Activated CD4-positive, alpha-beta T cell treated with anti-CD3 and anti-CD28 coated beads, Interleukin-2, Interleukin-4, amounts not matched to agents 100 ng/mL and 50 ng/mL, durations not matched to agents 16 hours and 8 hours (primary cell): ENCODE results near the gene SEC14L1.
"Not testable (repeated sequence)": the region's sequence is repeated elsewhere in the genome, so short reads cannot be mapped to it uniquely, and the experiment has no call there.

Source experiments
- DNase-seq: peaks from one replicate; pipeline ENCODE4 v3.0.0-alpha.2; 2020; ENCODE audit warnings: low spot score

The SEC14L1 gene

GRCh38 chr17:77141846-77142449 lies 1.2 kb downstream of the SEC14L1 start:
- DNase-seq: no peak

DNA sequence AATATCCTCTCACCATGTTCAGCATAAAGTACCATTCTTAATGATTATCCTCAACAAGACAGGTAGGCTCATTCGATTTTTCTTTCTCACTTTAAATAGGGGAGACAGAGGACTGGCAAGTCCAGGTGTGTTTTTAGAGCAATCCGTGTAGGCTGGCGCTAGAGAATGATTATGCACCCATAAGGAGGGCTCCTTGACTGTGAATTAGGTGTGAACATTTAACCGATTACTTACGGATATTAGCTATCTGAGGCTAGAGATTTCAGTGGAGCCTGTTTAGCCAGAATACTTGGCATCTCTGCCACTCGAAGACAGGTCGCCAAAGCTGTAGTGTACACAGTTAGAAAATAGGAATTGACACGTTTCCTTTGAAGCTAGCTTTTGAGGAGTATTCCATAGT lies 1.9 kb downstream of the SEC14L1 start:
- DNase-seq: no peak

GRCh38 chr17:77143306-77143705 lies 2.5 kb downstream of the SEC14L1 start:
- DNase-seq: no peak

DNA sequence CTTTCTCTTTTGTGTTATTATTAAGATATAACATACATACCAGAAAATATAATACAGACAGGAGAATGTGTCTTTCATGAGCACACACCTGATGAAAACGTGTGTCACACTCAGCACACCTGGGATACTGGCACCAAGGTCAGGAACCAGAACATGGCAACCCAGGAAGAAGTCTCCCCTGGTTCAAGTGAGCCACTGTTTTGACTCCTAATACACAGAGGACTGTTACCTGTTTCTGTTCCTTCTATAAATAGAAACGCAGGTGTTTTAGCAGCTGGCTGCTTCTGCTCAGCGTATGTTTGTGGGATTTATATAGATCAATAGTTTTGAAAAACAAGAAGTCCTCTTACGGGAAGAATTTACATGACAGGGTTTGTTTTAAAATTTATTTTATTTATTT lies 3.5 kb downstream of the SEC14L1 start:
- DNase-seq: no peak

DNA sequence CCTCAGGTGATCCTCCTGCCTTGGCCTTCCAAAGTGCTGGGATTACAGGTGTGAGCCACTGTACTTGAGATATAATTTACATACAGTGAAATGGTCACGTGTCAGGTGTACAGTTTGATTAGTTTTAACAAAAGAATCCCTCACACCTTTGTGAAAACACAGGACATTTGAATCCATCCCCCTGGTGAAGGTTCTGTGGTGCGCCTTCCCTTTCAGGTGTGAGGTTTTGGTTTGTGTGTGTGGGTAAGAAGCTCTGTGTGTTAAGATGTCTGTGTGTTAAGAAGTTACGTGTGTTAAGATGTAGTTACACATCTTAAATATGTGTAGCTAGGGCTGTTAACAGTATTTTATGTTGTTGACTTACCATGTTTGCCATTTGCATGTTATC lies 4.4 kb downstream of the SEC14L1 start:
- DNase-seq: no peak

GRCh38 chr17:77145612-77146245 lies 5.0 kb downstream of the SEC14L1 start:
- DNase-seq: no peak

- no peak for DNase-seq
Observed at GRCh38 chr17:77146246-77146632, 5.5 kb downstream of the SEC14L1 start.

- no peak for DNase-seq
Observed at GRCh38 chr17:77146882-77147281, 6.1 kb downstream of the SEC14L1 start.

DNA sequence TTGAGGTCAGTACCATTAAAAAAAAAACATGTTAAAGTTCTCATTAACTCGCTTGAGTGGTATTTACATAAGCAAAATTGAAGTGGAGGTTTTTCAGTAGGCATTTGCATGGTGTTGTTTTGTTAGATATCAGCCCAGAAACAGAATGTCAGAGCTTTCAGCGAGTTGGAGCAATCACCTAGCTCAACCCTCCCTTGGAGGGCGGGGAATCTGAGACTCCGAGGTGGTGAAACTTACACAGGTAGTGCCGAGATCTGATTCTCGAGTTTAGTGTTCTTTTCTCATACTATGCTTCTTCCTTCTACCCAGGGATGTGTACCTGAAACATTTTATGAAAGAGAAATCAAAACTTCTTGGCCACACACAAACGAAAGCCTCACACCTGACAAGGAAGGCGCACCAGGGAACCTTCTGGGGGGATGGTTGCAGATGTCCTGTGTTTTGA lies 6.6 kb downstream of the SEC14L1 start:
- no peak for DNase-seq

DNA sequence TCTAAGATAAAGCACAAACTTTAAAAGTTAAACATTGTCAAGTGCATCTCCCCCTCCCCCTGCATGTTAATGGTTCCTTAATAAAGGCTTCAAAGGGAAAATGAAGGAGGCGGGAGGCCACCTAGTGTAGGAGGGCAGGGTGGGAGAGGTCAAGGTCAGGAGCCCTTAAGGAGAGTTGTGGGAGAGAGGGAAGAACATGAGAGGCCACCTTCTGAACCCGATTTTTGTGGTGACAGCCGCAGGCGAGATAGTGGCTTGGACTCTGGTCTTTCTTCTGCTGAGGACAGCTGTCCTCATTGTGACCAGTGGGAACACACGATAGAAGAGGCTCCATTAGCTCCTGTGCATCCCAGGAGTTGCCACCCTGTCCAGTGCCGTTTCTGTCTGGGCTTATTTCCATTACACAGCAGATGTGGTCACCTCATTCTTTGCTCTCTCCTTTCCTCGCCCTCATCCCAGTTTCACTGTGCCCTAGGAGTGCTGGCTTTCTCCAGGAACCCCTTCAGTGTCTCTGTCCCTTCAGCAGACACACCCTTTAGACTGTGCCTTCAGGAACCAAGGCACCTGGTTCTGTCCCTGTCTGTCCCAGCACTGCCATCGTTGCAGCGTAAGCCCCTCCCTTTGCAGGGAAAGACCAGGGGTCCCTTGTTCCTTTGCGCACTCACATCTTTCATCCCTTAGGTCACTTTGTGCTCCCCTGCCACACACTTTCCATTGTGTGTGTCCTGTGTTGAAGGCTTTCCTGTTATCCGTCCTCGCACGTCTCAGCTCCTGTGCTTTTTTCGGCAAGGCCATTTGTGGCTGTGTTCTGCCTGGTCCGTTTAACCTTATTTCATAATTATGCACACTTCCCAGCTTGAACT lies 7.5 kb downstream of the SEC14L1 start:
- DNase-seq: no peak

GRCh38 chr17:77148940-77149510 lies 8.3 kb downstream of the SEC14L1 start:
- no peak for DNase-seq

DNA sequence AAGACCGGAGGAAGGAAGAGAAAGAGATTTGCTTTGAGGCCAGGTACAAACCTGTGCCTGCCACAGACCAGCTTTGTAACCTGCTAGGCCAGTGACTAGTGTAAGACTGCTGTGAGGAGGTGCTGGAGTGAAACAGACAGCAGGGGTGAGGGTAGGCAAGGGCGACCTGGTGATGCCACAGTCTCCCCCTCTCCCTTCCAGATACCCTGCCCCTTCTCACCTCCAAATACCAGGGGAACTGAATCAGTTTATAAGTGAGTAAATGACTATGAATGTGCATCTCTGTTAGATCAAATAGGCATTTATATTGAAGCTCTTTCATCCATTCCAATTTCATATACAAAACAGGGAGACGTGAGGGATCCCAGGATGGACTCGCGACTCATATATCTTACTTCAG lies 9.4 kb downstream of the SEC14L1 start:
- no peak for DNase-seq

DNA sequence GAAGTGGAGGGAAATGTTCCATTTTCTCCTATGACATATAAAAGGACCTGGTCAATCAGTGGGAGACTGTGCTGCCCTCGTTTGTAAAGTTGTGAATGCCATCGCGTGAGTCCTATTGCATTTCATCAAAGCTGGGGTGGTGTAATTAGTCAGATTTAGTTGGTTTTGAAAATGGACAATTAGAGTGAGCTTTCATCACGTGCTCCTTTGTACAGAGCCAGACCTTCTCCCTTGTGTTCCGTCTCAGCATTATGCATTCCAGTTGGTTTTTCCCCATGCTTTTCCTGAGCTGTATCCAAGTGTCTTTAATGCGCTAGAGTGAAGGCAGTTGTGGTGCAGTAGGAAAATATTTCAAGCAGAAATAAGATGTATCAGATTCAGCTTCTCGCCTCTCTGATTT lies 10.4 kb downstream of the SEC14L1 start:
- no peak for DNase-seq

- not testable (repeated sequence) for DNase-seq
Observed at GRCh38 chr17:77152056-77152455, 11.3 kb downstream of the SEC14L1 start.

DNA sequence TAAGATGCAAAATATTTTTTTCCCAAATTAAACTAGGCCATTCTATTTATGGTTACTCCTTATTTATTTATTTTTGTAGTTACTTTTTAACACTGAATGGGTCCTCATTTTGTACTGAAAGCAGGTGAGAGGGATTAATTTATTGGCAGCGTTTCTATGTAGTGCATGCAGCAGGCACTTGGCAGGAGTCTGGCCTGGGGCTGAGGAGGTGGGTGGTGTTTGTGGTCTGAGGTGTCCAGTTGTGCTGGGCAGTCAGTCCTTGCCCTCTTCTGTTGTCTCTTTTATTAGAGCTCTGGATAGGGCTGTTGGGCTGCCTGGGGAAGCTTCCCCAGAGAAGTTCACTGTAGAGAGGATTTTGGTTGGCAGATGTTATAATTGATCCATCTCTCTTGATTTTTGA lies 12.7 kb downstream of the SEC14L1 start:
- DNase-seq: no peak

DNA sequence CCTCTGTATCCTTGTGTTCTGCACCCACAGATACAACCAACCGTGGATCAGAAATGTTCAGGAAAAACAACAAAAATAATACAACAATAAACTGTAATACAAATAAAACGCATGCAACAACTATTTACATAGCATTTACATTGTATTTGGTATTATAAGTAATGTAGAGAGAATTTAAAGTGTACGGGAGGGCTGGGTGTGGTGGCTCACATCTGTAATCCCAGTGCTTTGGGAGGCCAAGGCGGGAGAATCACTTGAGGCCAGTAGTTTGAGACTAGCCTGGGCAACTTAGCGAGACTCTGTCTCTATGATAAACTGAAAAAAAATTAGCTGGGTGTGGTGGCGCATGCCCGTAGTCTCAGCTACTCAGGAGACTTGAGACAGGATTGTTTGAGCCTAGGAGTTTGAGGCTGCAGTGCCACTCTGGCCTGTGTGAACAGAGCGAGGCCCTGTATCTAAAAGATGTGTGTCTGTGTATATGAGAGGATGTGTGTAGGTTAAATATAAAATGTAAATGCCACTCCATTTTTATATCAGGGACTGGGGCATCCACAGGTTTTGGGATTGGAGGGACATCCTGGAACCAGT lies 13.3 kb downstream of the SEC14L1 start:
- DNase-seq: no peak

- DNase-seq: no peak
Observed at GRCh38 chr17:77155125-77155524, 14.4 kb downstream of the SEC14L1 start.

DNA sequence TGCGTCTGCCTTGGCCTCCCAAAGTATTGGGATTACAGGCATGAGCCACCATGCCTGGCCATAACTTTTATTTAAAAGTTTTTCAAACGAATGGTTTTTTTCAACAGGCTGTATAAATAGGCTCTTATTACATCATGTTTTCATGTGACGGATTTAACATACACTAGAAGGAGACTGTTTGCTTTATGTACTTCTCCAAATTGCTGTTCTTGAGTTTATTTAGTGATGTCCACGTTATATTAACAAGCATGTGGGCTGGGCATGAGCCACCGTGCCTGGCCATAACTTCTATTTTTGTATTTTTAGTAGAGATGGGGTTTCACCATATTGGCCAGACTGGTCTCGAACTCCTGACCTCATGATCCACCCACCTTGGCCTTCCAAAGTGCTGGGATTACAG lies 17.0 kb downstream of the SEC14L1 start:
- not testable (repeated sequence) for DNase-seq

- no peak for DNase-seq
Observed at GRCh38 chr17:77160091-77160874, 19.5 kb downstream of the SEC14L1 start.

GRCh38 chr17:77160875-77161530 lies 20.2 kb downstream of the SEC14L1 start:
- no peak for DNase-seq

DNA sequence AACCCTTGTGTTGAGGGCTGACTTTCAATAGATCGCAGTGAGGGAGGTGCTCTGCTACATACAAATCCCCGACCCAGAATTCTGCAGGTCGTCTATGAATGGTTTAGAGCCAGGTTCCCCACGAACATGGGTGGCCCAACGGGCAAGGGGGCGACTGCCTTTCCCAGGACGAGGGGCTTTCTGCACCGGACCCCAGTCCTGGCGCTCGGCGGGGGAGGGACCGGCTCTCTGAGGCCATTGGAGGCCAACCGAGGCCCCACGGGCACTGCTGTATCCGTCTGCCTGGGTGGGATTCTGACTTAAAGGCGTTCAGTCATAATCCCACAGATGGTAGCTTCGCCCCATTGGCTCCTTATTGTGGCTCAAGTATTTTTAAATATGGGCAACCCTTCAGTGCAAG lies 21.2 kb downstream of the SEC14L1 start:
- no peak for DNase-seq
